G401.6 (cell line): ENCODE data around the gene RAB4A.

Source experiments
- FAIRE-seq: peaks from 2 replicates; lab custom pipeline; 2012; peaks lifted over from hg19 to GRCh38; lab: Jason Lieb, UNC

The RAB4A gene, protein sequence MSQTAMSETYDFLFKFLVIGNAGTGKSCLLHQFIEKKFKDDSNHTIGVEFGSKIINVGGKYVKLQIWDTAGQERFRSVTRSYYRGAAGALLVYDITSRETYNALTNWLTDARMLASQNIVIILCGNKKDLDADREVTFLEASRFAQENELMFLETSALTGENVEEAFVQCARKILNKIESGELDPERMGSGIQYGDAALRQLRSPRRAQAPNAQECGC

DNA sequence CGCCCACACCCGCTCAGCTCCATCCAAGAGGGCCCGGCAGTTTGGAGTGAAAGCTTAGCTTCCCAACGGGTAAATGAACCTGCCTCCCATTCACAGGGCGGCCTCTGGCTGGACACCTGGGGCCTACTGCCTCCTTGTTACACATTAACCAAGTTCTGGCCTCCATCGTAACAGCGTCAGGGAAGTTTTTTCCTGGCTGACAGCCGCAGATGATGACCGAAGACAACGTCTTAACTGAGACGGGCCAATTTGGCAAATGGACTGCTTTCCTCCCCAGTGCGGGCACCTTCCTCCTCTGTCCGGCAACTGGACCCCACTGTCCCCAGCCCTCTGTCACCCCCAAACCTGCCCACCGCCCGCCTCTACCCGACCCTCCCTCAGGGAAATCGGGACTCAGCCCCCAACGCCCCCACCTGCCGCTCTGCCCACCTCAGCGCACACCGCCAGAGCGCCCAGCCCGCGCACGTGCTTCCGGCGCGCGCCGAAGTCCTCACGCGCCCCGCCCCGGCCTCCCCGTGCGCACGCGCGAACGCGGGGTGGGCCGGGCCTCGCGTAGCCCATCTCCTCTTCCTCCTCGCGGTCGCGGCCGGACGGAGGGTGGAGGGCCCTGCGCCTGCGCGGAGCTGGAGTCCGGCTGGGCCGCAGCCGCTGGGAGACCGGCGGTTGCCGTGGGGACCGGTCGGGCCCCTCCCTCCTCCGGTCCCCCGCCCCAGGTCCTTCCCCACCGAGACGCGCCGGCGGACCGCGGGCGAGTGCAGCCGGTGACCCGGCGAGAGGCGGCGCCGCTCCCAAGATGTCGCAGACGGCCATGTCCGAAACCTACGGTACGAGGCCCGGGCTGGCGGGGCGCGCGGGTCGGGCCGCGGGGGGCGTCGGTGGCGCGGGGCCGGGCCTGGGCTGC lies at the start of gene RAB4A:
RAB4A (plus strand) TSS at position 565 of the 901 bp plus-strand sequence; CDS start at position 794, 229 bp downstream.
- FAIRE-seq: no peak

GRCh38 chr1:229222081-229222480 lies 48.8 kb upstream of the RAB4A start:
- FAIRE-seq: no peak

DNA sequence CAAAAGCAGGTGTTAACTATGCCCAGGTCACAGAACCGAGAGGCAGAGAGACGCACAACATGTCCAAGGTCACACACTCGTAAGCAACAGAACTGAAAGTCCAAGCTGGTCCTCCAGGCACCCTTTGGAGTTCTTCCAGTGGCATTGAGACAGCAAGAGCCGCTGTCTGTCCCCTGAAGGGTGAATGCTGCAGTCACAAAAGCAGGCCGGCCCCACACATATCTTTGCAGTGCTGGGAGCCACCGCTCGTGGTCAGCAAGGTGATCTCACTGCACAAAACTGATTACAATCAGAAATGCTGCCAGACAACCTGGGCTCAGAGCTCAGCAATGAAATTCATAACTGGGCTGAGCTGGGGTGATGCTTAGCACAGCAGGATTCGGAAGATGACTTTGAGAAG lies 47.4 kb upstream of the RAB4A start:
- no peak for FAIRE-seq

DNA sequence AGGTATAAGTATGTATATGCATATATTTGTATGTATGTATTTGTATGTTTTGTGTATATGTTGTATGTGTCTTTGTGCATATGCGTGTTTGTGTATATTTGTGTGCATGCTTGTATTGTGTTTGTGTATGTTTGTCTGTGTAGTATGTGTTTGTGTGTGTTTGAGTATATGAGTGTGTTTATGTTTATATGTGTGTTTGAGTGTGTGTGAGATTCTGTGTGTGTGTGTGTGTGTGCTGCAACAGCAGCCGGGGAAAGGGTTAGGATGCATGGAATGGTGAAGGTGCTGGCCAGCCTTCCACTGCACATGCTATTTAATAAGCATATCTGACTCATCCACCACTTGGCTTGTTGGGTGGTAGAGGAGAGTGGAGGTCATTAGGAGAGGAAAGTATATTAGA lies 46.6 kb upstream of the RAB4A start:
- FAIRE-seq: no peak

- no peak for FAIRE-seq
These were observed 45.6 kb upstream of the RAB4A start for GRCh38 chr1:229225331-229225782.

DNA sequence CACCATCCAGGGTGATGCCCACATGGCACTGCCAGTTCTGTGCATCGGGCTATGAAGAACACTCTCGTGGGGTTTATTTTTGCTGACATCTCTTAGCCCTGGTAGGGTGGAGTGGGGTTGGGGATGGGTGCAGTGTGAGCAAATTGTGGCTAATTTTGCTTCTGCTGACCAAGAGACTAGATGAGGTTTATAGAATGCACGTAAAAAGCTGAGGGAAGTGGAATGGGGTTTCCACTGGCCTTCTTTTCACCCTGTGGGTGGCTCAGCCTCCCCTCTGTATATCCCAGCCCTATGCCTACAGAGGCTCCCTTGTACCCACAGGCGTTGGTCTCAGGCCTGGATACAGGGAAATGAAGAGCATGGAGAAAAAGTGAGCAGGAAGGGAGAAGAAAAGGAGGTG lies 44.1 kb upstream of the RAB4A start:
- FAIRE-seq: no peak

DNA sequence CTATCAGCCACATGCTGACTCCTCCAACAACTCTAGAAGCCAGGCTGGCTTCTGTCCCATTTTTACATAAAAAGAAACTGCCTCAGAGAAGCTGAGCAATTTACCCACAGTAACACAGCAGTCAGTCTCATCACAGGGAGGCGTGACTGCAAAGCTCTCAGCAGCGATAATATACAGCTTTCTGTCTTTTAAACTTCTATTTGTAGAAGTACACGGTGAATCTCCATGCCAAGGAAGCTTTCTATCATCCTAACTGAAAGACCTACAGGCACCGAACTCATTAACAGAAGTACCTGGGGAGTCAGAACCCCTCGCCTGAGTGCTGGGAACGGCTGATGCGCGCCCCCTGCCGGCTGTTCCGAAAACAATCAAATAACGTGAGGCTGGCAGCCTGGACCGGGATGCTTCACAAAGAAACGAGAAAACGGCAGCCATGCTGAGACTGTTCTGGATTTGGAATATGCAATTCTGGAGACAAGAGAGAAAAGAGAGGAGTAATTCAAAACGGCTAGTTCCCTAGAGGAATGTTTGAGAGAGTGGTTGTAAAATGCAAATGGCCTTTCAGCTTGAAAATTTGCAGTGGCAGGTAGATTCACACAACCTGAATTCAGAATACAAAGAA lies 43.5 kb upstream of the RAB4A start:
- FAIRE-seq: peak; percentile 57

DNA sequence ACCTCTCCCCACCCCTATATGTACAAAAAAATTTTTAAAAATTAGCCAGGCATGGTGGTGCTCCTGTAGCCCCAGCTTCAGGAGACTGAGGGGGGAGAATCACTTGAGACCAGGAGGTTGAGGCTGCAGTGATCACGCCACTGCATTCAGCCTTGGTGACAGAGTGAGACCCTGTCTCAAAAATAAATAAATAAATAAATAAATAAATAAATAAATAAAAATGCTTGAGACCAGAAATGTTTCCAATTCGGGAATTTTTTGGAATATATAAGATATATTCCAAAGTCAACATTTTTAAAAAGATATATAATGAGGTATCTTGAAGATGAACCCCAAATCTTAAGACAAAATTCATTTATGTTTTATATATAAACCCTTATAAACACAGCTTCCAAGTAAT lies 42.4 kb upstream of the RAB4A start:
- no peak for FAIRE-seq

- no peak for FAIRE-seq
These were observed 41.7 kb upstream of the RAB4A start for GRCh38 chr1:229229137-229229720.

- no peak for FAIRE-seq
These were observed 41.2 kb upstream of the RAB4A start for GRCh38 chr1:229229721-229230139.

GRCh38 chr1:229230140-229230892 lies 40.6 kb upstream of the RAB4A start:
- FAIRE-seq: no peak

GRCh38 chr1:229230893-229231753 lies 39.8 kb upstream of the RAB4A start:
- no peak for FAIRE-seq

- FAIRE-seq: no peak
These were observed 39.2 kb upstream of the RAB4A start for GRCh38 chr1:229231754-229232119.

- FAIRE-seq: no peak
These were observed 35.9 kb upstream of the RAB4A start for GRCh38 chr1:229234870-229235472.

DNA sequence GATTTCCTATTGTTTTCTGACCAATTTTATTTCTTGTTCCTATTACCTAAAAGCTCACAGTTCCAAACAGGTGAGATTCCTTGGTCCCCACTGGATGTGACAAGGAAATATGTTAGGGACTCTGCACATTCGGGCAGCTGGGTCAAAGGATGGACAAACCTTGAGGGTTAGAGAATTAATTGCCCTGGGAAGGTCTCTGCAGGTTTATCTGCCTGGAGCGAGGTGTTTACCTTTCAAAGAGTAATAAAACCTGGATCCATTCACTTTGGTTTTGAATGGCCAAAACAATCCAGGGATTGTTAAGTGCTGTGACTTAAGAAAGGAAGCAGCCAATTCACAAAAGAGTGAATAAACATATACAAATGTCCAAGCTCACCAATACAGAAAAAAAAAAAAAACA lies 33.6 kb upstream of the RAB4A start:
- FAIRE-seq: no peak

GRCh38 chr1:229238231-229238630 lies 32.7 kb upstream of the RAB4A start:
- no peak for FAIRE-seq

GRCh38 chr1:229238674-229239415 lies 32.1 kb upstream of the RAB4A start:
- FAIRE-seq: no peak

DNA sequence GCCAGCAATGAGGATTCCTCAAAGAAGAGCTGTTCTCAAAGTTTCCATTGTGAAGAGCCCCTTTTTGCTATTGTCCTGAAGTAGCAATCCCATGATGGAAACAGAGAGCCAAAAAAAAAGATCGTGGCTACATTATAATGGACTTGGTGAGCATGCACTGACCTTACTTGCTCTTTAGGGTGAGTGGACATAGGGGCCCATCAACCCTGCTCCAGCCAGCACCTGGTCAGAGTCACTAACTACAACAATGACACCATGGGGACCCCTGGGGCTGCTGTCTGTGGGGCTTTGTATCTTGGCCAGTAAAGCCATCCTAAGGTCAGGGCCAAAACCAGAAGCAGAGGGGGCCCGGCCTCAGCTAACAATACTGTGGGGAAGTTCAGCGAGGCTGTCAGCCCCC lies 30.4 kb upstream of the RAB4A start:
- FAIRE-seq: no peak

GRCh38 chr1:229241390-229241789 lies 29.5 kb upstream of the RAB4A start:
- FAIRE-seq: no peak

DNA sequence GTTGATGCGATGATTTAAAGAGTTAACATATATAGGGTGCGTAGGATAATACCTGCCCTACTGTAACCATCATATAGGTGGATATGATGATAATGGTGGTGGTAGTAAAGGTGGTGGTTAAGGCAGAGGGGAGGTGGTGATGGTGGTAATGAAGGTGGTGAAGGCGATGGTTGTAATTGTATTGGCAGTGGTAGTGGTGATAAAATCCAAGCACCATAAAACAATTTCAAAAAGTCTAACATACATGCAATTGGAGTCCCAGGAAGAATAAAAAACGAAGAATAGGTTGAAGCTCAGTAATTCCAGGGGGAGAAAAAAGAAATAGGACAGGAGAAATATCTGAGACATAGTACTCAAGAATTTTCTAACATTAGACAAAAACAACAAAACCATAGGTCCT lies 27.3 kb upstream of the RAB4A start:
- FAIRE-seq: no peak
